Neuronal stem cell (in vitro differentiated cells): ENCODE results near the gene RBM20.
A peak's percentile ranks its signal among the peaks of the same experiment; 100 is the strongest.

ENCODE experiments used
- DNase-seq: peaks from one replicate; pipeline ENCODE4 v3.0.0-alpha.2; 2013; ENCODE audit warnings: low spot score
- H2AFZ ChIP-seq: one replicate; pipeline ENCODE4 v1.6.1; 2013; ENCODE audit warnings: mild to moderate bottlenecking, low read length, inconsistent platforms
- H2AK5ac ChIP-seq: 2 replicates; pipeline ENCODE4 v1.6.1; 2013; ENCODE audit warnings: low read depth, mild to moderate bottlenecking, inconsistent platforms, low read length, moderate library complexity, mixed read lengths
- H2BK120ac ChIP-seq: 2 replicates; pipeline ENCODE4 v1.6.1; 2013; ENCODE audit warnings: low read depth, mild to moderate bottlenecking, inconsistent platforms, low read length, moderate library complexity, mixed read lengths
- H2BK12ac ChIP-seq: one replicate; pipeline ENCODE4 v1.6.1; 2013; ENCODE audit warnings: low read length, inconsistent platforms
- H2BK15ac ChIP-seq: 2 replicates; pipeline ENCODE4 v1.6.1; 2013; ENCODE audit warnings: mild to moderate bottlenecking, low read length, inconsistent platforms, mixed read lengths
- H2BK5ac ChIP-seq: one replicate; pipeline ENCODE4 v1.6.1; 2013; ENCODE audit warnings: inconsistent platforms, mild to moderate bottlenecking, low read length, moderate library complexity
- H3K14ac ChIP-seq: one replicate; pipeline ENCODE4 v1.6.1; 2013; ENCODE audit warnings: low read length, inconsistent platforms
- H3K18ac ChIP-seq: 2 replicates; pipeline ENCODE4 v1.6.1; 2013; ENCODE audit warnings: low read length, inconsistent platforms
- H3K23ac ChIP-seq: 2 replicates; pipeline ENCODE4 v1.6.1; 2013; ENCODE audit warnings: low read depth, mild to moderate bottlenecking, mixed read lengths, low read length, inconsistent platforms; ENCODE audit not compliant: poor library complexity
- H3K27ac ChIP-seq: replicated peaks from 3 replicates; pipeline ENCODE4 v1.5.1; 2013; ENCODE audit warnings: low read length, inconsistent platforms
- H3K27me3 ChIP-seq, 3 experiments: 2 replicates each; pipeline ENCODE4 v1.6.1; 2013; ENCODE audit warnings: low read length in 3 of 3, mild to moderate bottlenecking in 2 of 3, inconsistent platforms in 1 of 3, low read depth in 1 of 3, mixed read lengths in 1 of 3, moderate library complexity in 1 of 3; ENCODE audit not compliant: control insufficient read depth in 3 of 3, insufficient read depth in 3 of 3
- H3K36me3 ChIP-seq, 2 donors: replicated peaks in 1 of 2; 2 replicates each; pipeline ENCODE4 v1.6.1; 2013; ENCODE audit warnings: low read length in 2 of 2; ENCODE audit not compliant: control insufficient read depth in 2 of 2, insufficient read depth in 2 of 2
- H3K4ac ChIP-seq: 2 replicates; pipeline ENCODE4 v1.6.1; 2013; ENCODE audit warnings: inconsistent platforms, mild to moderate bottlenecking, low read length, moderate library complexity
- H3K4me1 ChIP-seq, 2 donors: 1 replicate in 1 of 2; 2 replicates in 1 of 2; pipeline ENCODE4 v1.6.1; 2013; ENCODE audit warnings: low read length in 2 of 2, low read depth in 1 of 2; ENCODE audit not compliant: control insufficient read depth in 2 of 2, insufficient read depth in 1 of 2
- H3K4me2 ChIP-seq: one replicate; pipeline ENCODE4 v1.6.1; 2013; ENCODE audit warnings: mild to moderate bottlenecking, low read length, inconsistent platforms; ENCODE audit not compliant: insufficient read depth, poor library complexity, severe bottlenecking
- H3K4me3 ChIP-seq, 2 donors: 2 replicates each; pipeline ENCODE4 v1.5.1; 2013; ENCODE audit warnings: low read length in 2 of 2, mild to moderate bottlenecking in 2 of 2, inconsistent platforms in 1 of 2, moderate library complexity in 1 of 2
- H3K79me1 ChIP-seq: one replicate; pipeline ENCODE4 v1.6.1; 2013; ENCODE audit warnings: low read depth, mild to moderate bottlenecking, inconsistent platforms, low read length, moderate library complexity
- H3K9ac ChIP-seq: one replicate; pipeline ENCODE4 v1.6.1; 2013; ENCODE audit warnings: mild to moderate bottlenecking, low read depth, low read length, inconsistent platforms; ENCODE audit not compliant: poor library complexity
- H3K9me3 ChIP-seq, 2 donors: replicated peaks in 1 of 2; 2 replicates each; pipeline versions ENCODE3 to v1.6.1; 2013; ENCODE audit warnings: low read length in 2 of 2, mild to moderate bottlenecking in 2 of 2, inconsistent platforms in 1 of 2, low read depth in 1 of 2, mixed read lengths in 1 of 2, moderate library complexity in 1 of 2; ENCODE audit not compliant: control insufficient read depth in 2 of 2, insufficient read depth in 1 of 2
- H4K8ac ChIP-seq: one replicate; pipeline ENCODE4 v1.6.1; 2013; ENCODE audit warnings: low read depth, mild to moderate bottlenecking, inconsistent platforms, low read length, moderate library complexity
- H4K91ac ChIP-seq: one replicate; pipeline ENCODE4 v1.6.1; 2013; ENCODE audit warnings: low read length, low read depth, mild to moderate bottlenecking, inconsistent platforms; ENCODE audit not compliant: poor library complexity
- WGBS, 2 donors: extraction: QIAGEN DNeasy Blood & Tissue Kit; methylation state at CpG; one replicate each; pipeline ENCODE4 v1.1.7; 2013; ENCODE audit warnings: missing lambda C conversion rate in 2 of 2, mixed read lengths in 1 of 2; ENCODE audit not compliant: insufficient read length in 2 of 2, insufficient replicate concordance in 1 of 2; ENCODE audit errors: extremely low coverage in 2 of 2; 5-methylcytosine and 5-hydroxymethylcytosine counted together

The RBM20 gene

GRCh38 chr10:110649347-110650264 is 5.5 kb downstream of the RBM20 start:
- no CpG with 5 or more reads among the region's 6 CpGs for WGBS, 2 donors
- no peak overlapping the region for H2AK5ac ChIP-seq
- H2BK120ac ChIP-seq = no peak overlapping the region

GRCh38 chr10:110650265-110650668 is 6.1 kb downstream of the RBM20 start:
- no peak for DNase-seq
- no peak overlapping the region for H2AFZ ChIP-seq
- H2BK120ac ChIP-seq = no peak overlapping the region
- H3K79me1 ChIP-seq = no peaks in the 10 kb centered on the region
- H3K9ac ChIP-seq = no peak overlapping the region
- no peak overlapping the region for H3K18ac ChIP-seq
- H4K91ac ChIP-seq = no peak overlapping the region
- H3K4me2 ChIP-seq = no peak overlapping the region
- H3K14ac ChIP-seq = no peak overlapping the region
- H2AK5ac ChIP-seq = no peak overlapping the region
- H4K8ac ChIP-seq = no peak overlapping the region
- no peak overlapping the region for H3K27ac ChIP-seq
- no peak overlapping the region for H3K4me3 ChIP-seq
- no peak overlapping the region for H3K23ac ChIP-seq
- H3K4me1 ChIP-seq = peaks cover 2 to 10% of the 10 kb centered on the region in 2 donors
- peaks cover 0 to 86% (median 8%) of the 10 kb centered on the region in 3 experiments for H3K27me3 ChIP-seq
- no peak overlapping the region for H2BK5ac ChIP-seq
- no peak overlapping the region for H2BK12ac ChIP-seq
- H2BK15ac ChIP-seq = no peak overlapping the region
- no peaks in the 10 kb centered on the region for H3K9me3 ChIP-seq
- no peak overlapping the region for H3K4ac ChIP-seq
- H3K36me3 ChIP-seq = no peaks in the 10 kb centered on the region
- WGBS, 2 donors = no CpG with 5 or more reads among the region's 1 CpG

More at GRCh38 chr10:110649347-110650264, 5.5 kb downstream of the RBM20 start:
- Histone ChIP-seq H4K8ac (no peak overlapping the region), H2BK15ac (no peak overlapping the region), H3K9ac (no peak overlapping the region), H2BK5ac (no peak overlapping the region), H3K79me1 (no peaks in the 10 kb centered on the region), H3K9me3 (no peaks in the 10 kb centered on the region), H3K36me3 (no peaks in the 10 kb centered on the region), H3K4me2 (no peak overlapping the region), H3K14ac (no peak overlapping the region), H3K4me1 (peaks cover 3 to 14% of the 10 kb centered on the region in 2 donors), H3K27me3 (peaks cover 3 to 89% (median 15%) of the 10 kb centered on the region in 3 experiments), H3K27ac (no peak overlapping the region), H3K4ac (no peak overlapping the region), H2BK12ac (no peak overlapping the region), H3K18ac (no peak overlapping the region), H3K23ac (no peak overlapping the region), H2AFZ (no peak overlapping the region), H4K91ac (no peak overlapping the region), H3K4me3 (no peak overlapping the region)
- DNase-seq = no peak

- no peak overlapping the region for H3K4ac ChIP-seq
- H3K9ac ChIP-seq = no peak overlapping the region
- H2BK12ac ChIP-seq = no peak overlapping the region
- H2BK15ac ChIP-seq = no peak overlapping the region
- no peak for DNase-seq
- H2BK5ac ChIP-seq = no peak overlapping the region
- H4K8ac ChIP-seq = no peak overlapping the region
- H3K4me3 ChIP-seq = no peak overlapping the region
- no peak overlapping the region for H3K23ac ChIP-seq
- H3K27ac ChIP-seq = no peak overlapping the region
- peaks cover 2 to 10% of the 10 kb centered on the region in 2 donors for H3K4me1 ChIP-seq
- no peak overlapping the region for H3K4me2 ChIP-seq
- H3K27me3 ChIP-seq = peaks cover 0 to 80% (median 6%) of the 10 kb centered on the region in 3 experiments
- no peak overlapping the region for H2AK5ac ChIP-seq
- H3K79me1 ChIP-seq = no peaks in the 10 kb centered on the region
- H2BK120ac ChIP-seq = no peak overlapping the region
- H3K36me3 ChIP-seq = no peaks in the 10 kb centered on the region
- peak overlapping the region; percentile 66 for H2AFZ ChIP-seq
- no peaks in the 10 kb centered on the region for H3K9me3 ChIP-seq
- WGBS, 2 donors = no CpG with 5 or more reads among the region's 12 CpGs
- no peak overlapping the region for H3K14ac ChIP-seq
- peak overlapping the region; percentile 7 for H3K18ac ChIP-seq
- no peak overlapping the region for H4K91ac ChIP-seq
Observed at GRCh38 chr10:110651044-110651958, 7.2 kb downstream of the RBM20 start.
